Esophagus squamous epithelium (tissue), 4 donors: ENCODE data around the gene HLA-DOA.

Experiments used
- CTCF ChIP-seq, 6 experiments: fragments of 450-650 bp in 4 of 6; fragments of 200-600 bp in 2 of 6; sonication (generic) in 2 of 6; IDR thresholded peaks; one replicate each; pipeline ENCODE4 v1.5.1; 2016 to 2019; ENCODE audit warnings: antibody characterized with exemption in 6 of 6, mild to moderate bottlenecking in 4 of 6, moderate library complexity in 4 of 6
- POLR2A ChIP-seq, 4 donors: fragments of 450-650 bp; IDR thresholded peaks; one replicate each; pipeline ENCODE4 v1.6.1; 2017; ENCODE audit warnings: antibody characterized with exemption in 4 of 4, mild to moderate bottlenecking in 4 of 4, moderate library complexity in 3 of 4

- TF ChIP-seq CTCF (IDR thresholded peaks at IDR 0.05) (no peak), POLR2A (IDR thresholded peaks at IDR 0.05) (no peak)
These were observed 33.5 kb downstream of the HLA-DOA start for GRCh38 chr6:32975886-32976285.
